ENCODE results near the gene MRGPRF.

Gene MRGPRF

GRCh38 chr11:69041516-69041915, 28.5 kb upstream of the MRGPRF start:
- H3K27ac ChIP-seq, result no peak overlapping the region
- TF ChIP-seq CTCF (conservative IDR thresholded peaks at IDR 0.05; ENCODE audit: low read depth), result no peak
- ChIA-PET CTCF (no interaction called here), POLR2A (ENCODE audit: low non-redundant PET) (no interaction called here)
- DNase-seq (ENCODE audit: low spot score), result no peak

GRCh38 chr11:69040581-69041260, 27.7 kb upstream of the MRGPRF start:
- no peak for DNase-seq (ENCODE audit: low spot score)
- no peak overlapping the region for H3K27ac ChIP-seq
- no peak for TF ChIP-seq CTCF (conservative IDR thresholded peaks at IDR 0.05; ENCODE audit: low read depth)
- POLR2A ChIA-PET (ENCODE audit: low non-redundant PET), result no interaction called here
- CTCF ChIA-PET, result no interaction called here

- no peak for DNase-seq (ENCODE audit: low spot score)
- H3K27ac ChIP-seq, result no peak overlapping the region
- ChIA-PET CTCF (no interaction called here), POLR2A (ENCODE audit: low non-redundant PET) (no interaction called here)
- no peak for TF ChIP-seq CTCF (conservative IDR thresholded peaks at IDR 0.05; ENCODE audit: low read depth)
Observed at GRCh38 chr11:69040051-69040450, 27.0 kb upstream of the MRGPRF start.

- ChIA-PET CTCF (interaction anchor here (0.7 kb wide), 1 partner anchor 92 kb away, joined by 3 read pairs; no protein-coding TSS in a partner anchor), POLR2A (ENCODE audit: low non-redundant PET) (no interaction called here)
- no peak for DNase-seq (ENCODE audit: low spot score)
- TF ChIP-seq CTCF (conservative IDR thresholded peaks at IDR 0.05; ENCODE audit: low read depth), result no peak
- no peak overlapping the region for H3K27ac ChIP-seq
Observed at GRCh38 chr11:69039501-69039900, 26.5 kb upstream of the MRGPRF start.

GRCh38 chr11:69037544-69037943, 24.5 kb upstream of the MRGPRF start:
- ChIA-PET CTCF (no interaction called here), POLR2A (ENCODE audit: low non-redundant PET) (no interaction called here)
- no peak for TF ChIP-seq CTCF (conservative IDR thresholded peaks at IDR 0.05; ENCODE audit: low read depth)
- DNase-seq (ENCODE audit: low spot score), result no peak
- no peak overlapping the region for H3K27ac ChIP-seq

- TF ChIP-seq CTCF (conservative IDR thresholded peaks at IDR 0.05; ENCODE audit: low read depth), result no peak
- POLR2A ChIA-PET (ENCODE audit: low non-redundant PET), result no interaction called here
- CTCF ChIA-PET, result interaction anchor here (0.6 kb wide), 1 partner anchor 92 kb away, joined by 4 read pairs; no protein-coding TSS in a partner anchor
- DNase-seq (ENCODE audit: low spot score), result no peak
- H3K27ac ChIP-seq, result no peak overlapping the region
Observed at GRCh38 chr11:69037074-69037473, 24.0 kb upstream of the MRGPRF start.
